GM18861 (cell line): ENCODE measurements around the gene NEURL2.
"Not testable (repeated sequence)": the region's sequence is repeated elsewhere in the genome, so short reads cannot be mapped to it uniquely, and the experiment has no call there.

ENCODE experiments used
- ATAC-seq: cut with Tn5 transposase; IDR thresholded peaks from one replicate; pipeline ENCODE4 v1.9.1; 2021; ENCODE audit not compliant: unreplicated experiment

The NEURL2 gene

GRCh38 chr20:45874576-45874975, 16.4 kb downstream of the NEURL2 start:
- ATAC-seq, result no peak

DNA sequence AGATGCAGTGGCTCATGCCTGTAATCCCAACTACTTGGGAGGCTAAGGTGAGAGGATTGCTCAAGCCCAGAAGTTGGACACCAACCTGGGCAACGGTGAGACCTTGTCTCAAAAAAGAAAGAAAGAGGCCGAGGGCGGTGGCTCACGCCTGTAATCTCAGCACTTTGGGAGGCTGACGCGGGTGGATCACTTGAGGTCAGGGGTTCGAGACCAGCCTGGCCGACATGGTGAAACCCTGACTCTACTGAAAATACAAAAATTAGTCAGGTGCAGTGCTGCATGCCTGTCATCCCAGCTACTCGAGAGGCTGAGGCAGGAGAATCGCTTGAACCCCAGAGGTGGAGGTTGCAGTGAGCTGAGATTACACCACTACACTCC, 16.9 kb downstream of the NEURL2 start:
- ATAC-seq, result not testable (repeated sequence)

GRCh38 chr20:45873409-45874103, 17.5 kb downstream of the NEURL2 start:
- no peak for ATAC-seq

DNA sequence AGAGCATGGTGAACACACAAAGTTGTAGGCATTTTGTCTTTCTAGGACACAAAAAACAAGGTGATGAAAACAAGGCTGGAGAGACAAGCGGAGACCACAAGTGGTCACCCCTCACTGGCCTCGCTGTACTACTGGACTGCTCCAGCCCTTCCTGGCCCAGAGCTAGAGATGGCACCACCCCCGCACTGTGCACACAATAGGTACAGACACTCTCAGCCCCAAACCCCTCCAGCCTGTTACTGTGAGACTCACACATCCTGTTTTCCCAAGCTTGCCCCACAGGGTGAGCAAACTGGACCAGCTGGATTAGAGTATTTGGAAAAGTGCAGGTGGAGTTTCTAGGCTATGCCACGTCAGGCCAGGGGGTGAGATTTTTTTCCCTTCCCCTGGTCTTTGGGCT, 18.4 kb downstream of the NEURL2 start:
- ATAC-seq, result no peak

DNA sequence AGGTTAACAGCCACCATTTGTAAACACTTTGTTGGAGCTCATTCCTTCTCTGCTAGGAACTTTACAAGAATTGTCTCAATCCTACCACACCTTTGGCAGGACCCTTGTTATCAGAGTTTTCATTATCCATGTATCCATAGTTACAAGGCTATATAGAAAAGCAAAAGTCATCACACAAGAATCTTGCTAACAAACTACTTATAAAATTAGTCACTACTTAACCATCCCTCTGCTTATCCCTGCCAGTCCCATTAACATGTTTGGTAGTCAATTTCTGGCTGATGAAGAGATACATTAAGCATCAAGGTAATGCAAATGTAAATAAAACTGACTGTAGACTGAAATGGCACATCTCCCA, 23.2 kb downstream of the NEURL2 start:
- no peak for ATAC-seq

- no peak for ATAC-seq
Observed at GRCh38 chr20:45867136-45867818, 23.7 kb downstream of the NEURL2 start.

GRCh38 chr20:45866454-45866853, 24.6 kb downstream of the NEURL2 start:
- ATAC-seq, result no peak

DNA sequence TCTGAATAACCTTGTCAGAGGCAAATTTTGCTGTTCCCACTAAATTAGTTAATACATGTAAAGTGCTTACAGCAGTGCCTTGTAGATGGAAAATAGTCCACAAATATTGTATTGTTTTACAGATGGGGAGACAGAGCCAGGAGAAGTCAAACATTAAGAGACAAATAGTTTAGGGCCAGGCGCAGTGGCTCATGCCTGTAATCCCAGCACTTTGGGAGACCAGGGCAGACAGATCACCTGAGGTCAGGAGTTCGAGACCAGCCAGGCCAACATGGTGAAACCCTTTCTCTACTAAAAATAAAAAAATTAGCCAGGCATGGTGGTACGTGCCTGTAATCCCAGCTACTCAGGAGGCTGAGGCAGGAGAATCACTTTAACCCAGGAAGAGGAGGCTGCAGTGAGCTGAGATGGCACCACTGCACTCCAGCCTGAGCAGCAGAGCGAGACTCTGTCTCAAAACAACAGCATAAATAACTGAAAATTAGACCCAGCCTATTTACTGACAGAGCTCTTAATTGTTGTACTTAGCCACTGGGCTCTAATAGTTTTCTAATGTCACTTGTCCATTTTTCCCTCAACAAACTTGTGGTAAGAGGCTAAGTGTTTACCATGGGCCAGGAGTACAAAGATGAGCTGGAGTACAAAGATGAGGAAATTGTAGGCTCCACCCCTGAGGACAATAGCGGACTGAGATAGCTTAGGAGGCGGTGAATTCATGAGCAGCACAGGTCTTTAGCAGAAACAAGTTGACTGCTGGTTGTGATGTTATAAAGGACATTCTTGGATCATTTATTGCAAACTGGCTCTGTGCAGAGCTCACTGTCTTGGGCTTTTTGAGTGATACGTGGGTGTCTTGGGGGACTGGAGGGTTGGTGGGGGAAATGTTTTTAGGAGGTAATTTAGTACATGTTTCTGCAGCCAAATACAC, 27.2 kb downstream of the NEURL2 start:
- ATAC-seq, result no peak

GRCh38 chr20:45861221-45862075, 29.6 kb downstream of the NEURL2 start:
- no peak for ATAC-seq

- ATAC-seq, result no peak
Observed at GRCh38 chr20:45860560-45861220, 30.3 kb downstream of the NEURL2 start.

GRCh38 chr20:45859916-45860315, 31.1 kb downstream of the NEURL2 start:
- ATAC-seq, result no peak

- peak; percentile 16 for ATAC-seq
Observed at GRCh38 chr20:45857882-45858216, 33.2 kb downstream of the NEURL2 start.

DNA sequence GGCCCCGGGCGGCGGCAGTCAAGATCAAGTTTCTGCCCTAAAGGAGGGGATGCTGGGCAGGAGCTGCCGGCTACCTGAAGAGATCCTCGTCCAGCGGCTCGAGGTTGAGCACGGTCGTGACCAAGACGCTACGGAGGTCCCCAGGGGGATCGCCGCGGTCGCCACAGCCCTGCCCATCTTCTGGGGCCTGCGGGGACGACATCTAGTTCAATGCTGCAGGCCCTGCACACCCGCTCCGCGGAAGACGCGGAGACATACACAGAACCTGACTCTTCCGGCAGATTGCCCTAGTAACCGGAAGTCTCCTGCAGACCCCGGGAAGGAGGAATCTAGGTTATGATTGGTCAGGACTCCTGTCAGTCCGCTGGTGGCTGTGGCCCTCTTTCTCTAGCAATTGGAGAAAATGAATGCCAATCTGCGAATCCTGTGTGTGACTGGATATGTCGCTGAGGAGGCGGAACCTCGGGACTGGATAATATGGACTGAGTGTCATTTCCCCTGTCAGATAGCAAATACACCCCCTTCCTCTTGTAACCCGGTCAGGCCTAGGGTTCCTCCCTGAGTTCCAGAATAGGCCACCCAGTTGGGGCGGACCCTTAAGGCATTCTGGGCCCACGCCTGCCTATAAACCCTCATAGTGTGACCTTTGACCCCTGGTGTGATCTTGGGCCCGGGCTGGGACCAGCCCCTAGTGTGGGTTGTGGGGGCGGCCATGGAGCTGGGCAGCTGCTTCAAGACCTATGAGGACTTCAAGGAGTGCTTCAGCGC, 33.7 kb downstream of the NEURL2 start, which contains the start of the genes ACOT8 and ZSWIM3:
Gene ACOT8, minus strand, starts transcription at position 279 of the 768 bp plus-strand sequence. Its CDS starts 77 bp downstream, at position 202.
Gene ZSWIM3, plus strand, starts transcription at position 501 of the 768 bp plus-strand sequence. Its CDS starts 212 bp downstream, at position 713.
- peak; percentile 95 for ATAC-seq

- no peak for ATAC-seq
Observed at GRCh38 chr20:45853484-45853883, 37.5 kb downstream of the NEURL2 start.

GRCh38 chr20:45852326-45852725, 38.7 kb downstream of the NEURL2 start:
- no peak for ATAC-seq

GRCh38 chr20:45851501-45851900, 39.5 kb downstream of the NEURL2 start:
- ATAC-seq, result no peak

GRCh38 chr20:45850926-45851325, 40.1 kb downstream of the NEURL2 start:
- ATAC-seq, result no peak

- ATAC-seq, result no peak
Observed at GRCh38 chr20:45850238-45850637, 40.8 kb downstream of the NEURL2 start.

DNA sequence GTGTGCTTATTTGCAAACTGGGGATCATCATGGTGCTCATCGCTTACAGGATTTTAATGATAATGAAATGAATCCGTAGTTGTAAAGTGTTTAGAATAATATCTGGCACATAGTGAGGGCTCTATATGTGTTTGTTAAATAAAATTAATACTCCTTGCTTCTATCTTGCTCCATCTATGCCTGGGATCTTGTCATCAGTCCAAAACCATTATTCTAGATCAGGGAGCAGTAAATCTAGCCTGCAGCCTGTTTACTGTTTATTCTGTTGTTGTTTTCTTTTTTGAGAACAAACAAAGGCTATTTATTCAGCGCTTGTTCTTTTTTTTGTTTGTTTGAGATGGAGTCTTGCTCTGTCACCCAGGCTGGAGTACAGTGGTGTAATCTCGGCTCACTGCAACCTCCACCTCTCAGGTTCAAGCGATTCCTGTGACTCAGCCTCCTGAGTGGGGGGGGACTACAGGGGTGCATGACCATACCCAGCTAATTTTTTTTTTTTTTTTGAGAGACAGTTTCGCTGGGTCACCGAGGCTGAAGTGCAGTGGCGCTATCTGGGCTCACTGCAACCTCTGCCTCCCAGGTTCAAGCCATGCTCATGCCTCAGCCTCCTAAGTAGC, 41.9 kb downstream of the NEURL2 start:
- no peak for ATAC-seq
